Activated CD8-positive, alpha-beta T cell treated with anti-CD3 and anti-CD28 coated beads for 36 hours (primary cell): Measurements from ENCODE around the gene TRABD2B. TPM values are rescaled to one million over a fixed set of nuclear protein-coding genes. Genes with fewer than 3 reads are reported as not detected.

Experiments used
- ATAC-seq: fragments of 200-7000 bp; cut with Tn5 transposase; one replicate; pipeline ENCODE4 v1.10.0; 2021; ENCODE audit warnings: mild to moderate bottlenecking, moderate library complexity
- CTCF ChIA-PET: fragments of 350-600 bp; sonication (Branson Sonifier 250); formaldehyde crosslinking; loops from one replicate; lab custom pipeline; 2021; ENCODE audit warnings: antibody characterized with exemption; lab: Charles Lee
- POLR2A ChIA-PET: fragments of 350-600 bp; sonication (Branson Sonifier 250); formaldehyde crosslinking; loops from one replicate; lab custom pipeline; 2021; ENCODE audit warnings: antibody characterized with exemption; lab: Charles Lee
- DNase-seq: peaks from one replicate; pipeline ENCODE4 v3.0.0-alpha.2; 2020
- H3K27ac Mint-ChIP-seq: one replicate; pipeline ENCODE4 v1.8.0; 2021; ENCODE audit warnings: mild to moderate bottlenecking, mixed read lengths
- H3K27me3 Mint-ChIP-seq: one replicate; pipeline ENCODE4 v1.8.0; 2021; ENCODE audit warnings: mixed read lengths
- H3K36me3 Mint-ChIP-seq: one replicate; pipeline ENCODE4 v1.8.0; 2021; ENCODE audit warnings: low read depth, mixed read lengths
- H3K4me1 Mint-ChIP-seq: one replicate; pipeline ENCODE4 v1.8.0; 2021; ENCODE audit warnings: low read depth, mixed read lengths
- H3K4me3 Mint-ChIP-seq: one replicate; pipeline ENCODE4 v1.8.0; 2021; ENCODE audit warnings: mild to moderate bottlenecking, moderate library complexity, mixed read lengths
- H3K9me3 Mint-ChIP-seq: one replicate; pipeline ENCODE4 v1.8.0; 2021; ENCODE audit warnings: mixed read lengths
- CTCF ChIP-seq: fragments of 200-600 bp; IDR thresholded peaks from one replicate; pipeline ENCODE4 v1.8.0; 2022; ENCODE audit warnings: antibody characterized with exemption, mild to moderate bottlenecking
- intact Hi-C: fragments of 100-400 bp; cut with micrococcal nuclease; formaldehyde crosslinking; loops from one replicate; pipeline ENCODE4 v1.10.0; 2022
- total RNA-seq, 2 experiments: library from RNA; stranded (reverse); gene quantifications; one replicate each; pipeline ENCODE4 v1.2.3, GENCODE V29; 2021

The TRABD2B gene
- total RNA-seq, 2 experiments from 2014 or later, result not detected

- no peaks in the 10 kb centered on the region for H3K9me3 Mint-ChIP-seq
- no peak overlapping the region for H3K4me3 Mint-ChIP-seq
- DNase-seq, result no peak
- no peak for ATAC-seq
- ChIA-PET POLR2A (no interaction called here), CTCF (interaction anchor here (1.6 to 2.8 kb wide), 5 partner anchors 9 to 63 kb away, joined by 4 to 26 read pairs (median 13); no protein-coding TSS in a partner anchor)
- intact Hi-C loops, result loop anchor here (5.0 to 10.0 kb wide), 3 partner anchors 63 to 236 kb away; no protein-coding TSS in a partner anchor
- peaks cover 39% of the 10 kb centered on the region for H3K27me3 Mint-ChIP-seq
- peaks cover 2% of the 10 kb centered on the region for H3K4me1 Mint-ChIP-seq
- TF ChIP-seq CTCF, result no peak
- H3K36me3 Mint-ChIP-seq, result no peaks in the 10 kb centered on the region
- H3K27ac Mint-ChIP-seq, result no peak overlapping the region
Measured at GRCh38 chr1:47999097-47999496, 1.9 kb upstream of the TRABD2B start.

- no peak for DNase-seq
- Mint-ChIP-seq H3K27me3 (peaks cover 39% of the 10 kb centered on the region), H3K9me3 (no peaks in the 10 kb centered on the region), H3K4me3 (no peak overlapping the region), H3K4me1 (peaks cover 2% of the 10 kb centered on the region), H3K36me3 (no peaks in the 10 kb centered on the region), H3K27ac (no peak overlapping the region)
- TF ChIP-seq CTCF, result no peak
- ATAC-seq, result no peak
- ChIA-PET POLR2A (no interaction called here), CTCF (interaction anchor here (0.8 to 2.8 kb wide), 14 partner anchors 9 to 237 kb away, joined by 3 to 26 read pairs (median 6); no protein-coding TSS in a partner anchor)
- intact Hi-C loops, result loop anchor here (5.0 to 10.0 kb wide), 3 partner anchors 64 to 236 kb away; no protein-coding TSS in a partner anchor
Measured at GRCh38 chr1:47998396-47998990, 1.3 kb upstream of the TRABD2B start.

DNA sequence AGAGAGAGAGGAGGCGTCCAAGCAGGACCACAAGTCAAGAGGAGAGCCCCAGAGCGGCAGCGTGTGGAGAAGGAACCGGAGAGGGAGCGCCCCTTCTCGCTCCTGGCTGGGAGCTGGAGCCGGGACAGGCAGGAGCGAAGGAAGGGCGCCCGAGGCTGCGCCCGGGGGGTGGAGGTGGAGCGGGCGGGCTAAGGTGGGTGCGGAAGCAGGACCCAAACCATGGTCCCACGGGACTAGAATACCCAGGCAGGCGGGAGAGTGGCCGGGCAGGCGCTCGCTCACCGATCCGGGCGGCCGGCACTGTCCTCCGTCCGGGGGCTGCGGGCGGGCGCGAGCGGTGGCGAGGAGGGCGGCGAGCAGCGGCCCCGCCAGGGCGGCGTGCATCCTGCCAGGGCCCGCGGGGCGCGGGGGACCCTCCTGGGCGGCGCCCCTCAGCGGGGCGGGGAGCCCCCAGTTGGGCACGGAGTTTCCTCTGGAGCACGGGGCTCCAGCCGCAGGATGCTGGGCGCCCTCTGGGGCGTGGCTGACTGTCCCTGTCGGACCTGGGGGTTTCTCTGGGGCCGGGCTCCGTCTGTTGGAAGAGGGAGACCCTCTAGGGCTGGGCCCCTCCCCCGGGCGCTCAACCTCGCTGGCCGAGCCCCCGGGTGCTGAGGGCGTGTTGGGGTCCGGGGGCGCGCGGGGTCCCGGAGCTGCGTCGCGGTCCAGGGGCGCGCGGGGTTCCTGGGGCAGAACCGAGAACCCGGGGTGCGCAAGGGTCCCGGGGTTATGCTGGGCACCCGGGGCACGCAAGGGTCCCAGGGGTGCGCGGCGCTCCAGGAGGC is 569 bp downstream of the TRABD2B start:
- ChIA-PET POLR2A (interaction anchor here (0.9 kb wide), 1 partner anchor 10 kb away, joined by 3 read pairs; no protein-coding TSS in a partner anchor), CTCF (interaction anchor here (0.6 to 2.8 kb wide), 14 partner anchors 10 to 239 kb away, joined by 3 to 26 read pairs (median 4); no protein-coding TSS in a partner anchor)
- H3K4me1 Mint-ChIP-seq, result peaks cover 2% of the 10 kb centered on the region
- TF ChIP-seq CTCF, result no peak
- intact Hi-C loops, result loop anchor here (5.0 to 10.0 kb wide), 3 partner anchors 66 to 238 kb away; no protein-coding TSS in a partner anchor
- peaks cover 42% of the 10 kb centered on the region for H3K27me3 Mint-ChIP-seq
- no peaks in the 10 kb centered on the region for H3K36me3 Mint-ChIP-seq
- no peak for ATAC-seq
- H3K4me3 Mint-ChIP-seq, result peak overlapping the region; percentile 35
- no peak for DNase-seq
- no peak overlapping the region for H3K27ac Mint-ChIP-seq
- H3K9me3 Mint-ChIP-seq, result no peaks in the 10 kb centered on the region

- TF ChIP-seq CTCF, result no peak
- DNase-seq (no peak), ATAC-seq (no peak)
- Mint-ChIP-seq H3K9me3 (no peaks in the 10 kb centered on the region), H3K4me1 (peaks cover 2% of the 10 kb centered on the region), H3K27me3 (peaks cover 45% of the 10 kb centered on the region), H3K27ac (no peak overlapping the region), H3K4me3 (peak overlapping the region; percentile 35), H3K36me3 (no peaks in the 10 kb centered on the region)
- POLR2A ChIA-PET, result no interaction called here
- CTCF ChIA-PET, result interaction anchor here (1.2 to 2.8 kb wide), 2 partner anchors 10 to 65 kb away, joined by 5 to 13 read pairs; no protein-coding TSS in a partner anchor
- intact Hi-C loops, result loop anchor here (5.0 to 10.0 kb wide), 3 partner anchors 66 to 239 kb away; no protein-coding TSS in a partner anchor
Measured at GRCh38 chr1:47996060-47996405, 1.2 kb downstream of the TRABD2B start.
